HG03095 (cell line): ENCODE data around the gene TIMM9.
"Not testable (repeated sequence)": the region's sequence is repeated elsewhere in the genome, so short reads cannot be mapped to it uniquely, and the experiment has no call there.

Experiments
- ATAC-seq: cut with Tn5 transposase; IDR thresholded peaks from one replicate; pipeline ENCODE4 v1.9.1; 2021; ENCODE audit warnings: moderate library complexity; ENCODE audit not compliant: unreplicated experiment

Gene TIMM9

GRCh38 chr14:58427281-58428117 lies at the start of gene TIMM9, which contains the start of gene KIAA0586:
TIMM9 (minus strand) TSS chr14:58427531; CDS start chr14:58411945, 15,586 bp downstream.
KIAA0586 (plus strand) TSS chr14:58427719; CDS start chr14:58428265, 546 bp downstream.
- peak; percentile 79 for ATAC-seq

- no peak for ATAC-seq
Observed at GRCh38 chr14:58476320-58476719, 49.0 kb upstream of the TIMM9 start.

- ATAC-seq: no peak
Observed at GRCh38 chr14:58469309-58469708, 42.0 kb upstream of the TIMM9 start.

GRCh38 chr14:58467575-58467974 lies 40.2 kb upstream of the TIMM9 start:
- ATAC-seq: no peak

GRCh38 chr14:58466459-58466858 lies 39.1 kb upstream of the TIMM9 start:
- ATAC-seq: no peak

GRCh38 chr14:58465421-58465820 lies 38.1 kb upstream of the TIMM9 start:
- ATAC-seq: no peak

- ATAC-seq: no peak
Observed at GRCh38 chr14:58464652-58465051, 37.3 kb upstream of the TIMM9 start.

GRCh38 chr14:58463147-58463546 lies 35.8 kb upstream of the TIMM9 start:
- no peak for ATAC-seq

GRCh38 chr14:58460772-58461171 lies 33.4 kb upstream of the TIMM9 start:
- ATAC-seq: no peak

GRCh38 chr14:58455593-58456265 lies 28.4 kb upstream of the TIMM9 start:
- no peak for ATAC-seq

GRCh38 chr14:58444627-58445026 lies 17.3 kb upstream of the TIMM9 start:
- ATAC-seq: no peak

- ATAC-seq: no peak
Observed at GRCh38 chr14:58439476-58439875, 12.1 kb upstream of the TIMM9 start.

GRCh38 chr14:58430156-58430555 lies 2.8 kb upstream of the TIMM9 start:
- no peak for ATAC-seq

GRCh38 chr14:58428118-58428683 lies 870 bp upstream of the TIMM9 start:
- ATAC-seq: no peak

- ATAC-seq: peak; percentile 36
Observed at GRCh38 chr14:58426670-58427280, 556 bp downstream of the TIMM9 start.

- not testable (repeated sequence) for ATAC-seq
Observed at GRCh38 chr14:58416934-58417333, 10.4 kb downstream of the TIMM9 start.

- ATAC-seq: no peak
Observed at GRCh38 chr14:58415636-58416547, 11.4 kb downstream of the TIMM9 start.

- ATAC-seq: no peak
Observed at GRCh38 chr14:58414845-58415244, 12.5 kb downstream of the TIMM9 start.

- no peak for ATAC-seq
Observed at GRCh38 chr14:58408681-58409215, 18.6 kb downstream of the TIMM9 start.

GRCh38 chr14:58401587-58401986 lies 25.7 kb downstream of the TIMM9 start:
- no peak for ATAC-seq
